UCSD-AML1 (cell line): ENCODE results near the gene EVPL.

Source experiments
- DNase-seq: peaks from one replicate; lab custom pipeline; 2025; ENCODE audit not compliant: unreplicated experiment; lab: John Stamatoyannopoulos, UW

The EVPL gene

GRCh38 chr17:76018801-76019200 is 8.3 kb downstream of the EVPL start:
- DNase-seq = no peak

GRCh38 chr17:76018340-76018680 is 8.8 kb downstream of the EVPL start:
- no peak for DNase-seq

GRCh38 chr17:76017481-76018339 is 9.4 kb downstream of the EVPL start:
- no peak for DNase-seq

GRCh38 chr17:76014925-76015261 is 12.2 kb downstream of the EVPL start:
- no peak for DNase-seq

- peak; percentile 73 for DNase-seq
Observed at GRCh38 chr17:76014100-76014924, 12.8 kb downstream of the EVPL start.

GRCh38 chr17:76013377-76013932 is 13.7 kb downstream of the EVPL start:
- no peak for DNase-seq

- no peak for DNase-seq
Observed at GRCh38 chr17:76011951-76012350, 15.2 kb downstream of the EVPL start.

GRCh38 chr17:76009969-76010661 is 17.0 kb downstream of the EVPL start:
- peak; percentile 19 for DNase-seq

GRCh38 chr17:76009447-76009846 is 17.7 kb downstream of the EVPL start:
- DNase-seq = no peak

GRCh38 chr17:76008630-76009425 is 18.3 kb downstream of the EVPL start:
- DNase-seq = no peak

- no peak for DNase-seq
Observed at GRCh38 chr17:76008208-76008607, 18.9 kb downstream of the EVPL start.

GRCh38 chr17:76007850-76008165 is 19.3 kb downstream of the EVPL start:
- DNase-seq = no peak

- no peak for DNase-seq
Observed at GRCh38 chr17:76007131-76007849, 19.8 kb downstream of the EVPL start.

GRCh38 chr17:76005263-76006149 is 21.6 kb downstream of the EVPL start:
- DNase-seq = peak; percentile 65

- DNase-seq = no peak
Observed at GRCh38 chr17:76004750-76005262, 22.3 kb downstream of the EVPL start.

GRCh38 chr17:76003915-76004314 is 23.2 kb downstream of the EVPL start:
- no peak for DNase-seq

- DNase-seq = no peak
Observed at GRCh38 chr17:76002100-76002499, 25.0 kb downstream of the EVPL start.

GRCh38 chr17:76000755-76001521 is 26.2 kb downstream of the EVPL start, which contains the start of gene CDK3:
Gene CDK3, plus strand, starts transcription at chr17:76000855. Its CDS starts 571 bp downstream, at chr17:76001426.
- no peak for DNase-seq
